OCI-LY3 (cell line): Measurements from ENCODE around the gene INTS3.

ENCODE experiments used
- H2AFZ ChIP-seq: fragments of 200-600, 300-600 bp; shearing (Covaris generic); 2 replicates; pipeline ENCODE4 v1.6.0; 2014; ENCODE audit warnings: antibody characterized with exemption, low read depth, low read length
- H3K27ac ChIP-seq: fragments of 200-600, 300-600 bp; sonication (generic); 2 replicates; pipeline ENCODE4 v1.5.1; 2014; ENCODE audit warnings: mild to moderate bottlenecking, low read length, moderate library complexity, mixed read lengths
- H3K27me3 ChIP-seq: fragments of 200-600, 300-600 bp; sonication (generic); 2 replicates; pipeline ENCODE4 v1.6.1; 2014; ENCODE audit warnings: low read depth, low read length, mixed read lengths
- H3K36me3 ChIP-seq: fragments of 200-600, 300-600 bp; sonication (generic); replicated peaks from 2 replicates; pipeline ENCODE3; 2014; ENCODE audit warnings: low read depth, low read length, mixed read lengths
- H3K4me1 ChIP-seq: fragments of 300-600, 200-600 bp; sonication (generic); 2 replicates; pipeline ENCODE4 v1.6.1; 2014; ENCODE audit warnings: low read length, mixed read lengths
- H3K4me2 ChIP-seq: fragments of 200-600, 300-600 bp; sonication (generic); 2 replicates; pipeline ENCODE4 v1.6.1; 2014; ENCODE audit warnings: low read length, mixed read lengths
- H3K4me3 ChIP-seq: fragments of 300-600, 200-600 bp; sonication (generic); 2 replicates; pipeline ENCODE4 v1.5.1; 2014; ENCODE audit warnings: antibody characterized with exemption, mild to moderate bottlenecking, low read length, moderate library complexity
- H3K79me2 ChIP-seq: fragments of 300-600, 200-600 bp; shearing (Covaris generic); 2 replicates; pipeline ENCODE4 v1.6.1; 2014; ENCODE audit warnings: mild to moderate bottlenecking, low read length, mixed read lengths
- H3K9ac ChIP-seq: fragments of 300-600, 200-600 bp; shearing (Covaris generic); 2 replicates; pipeline ENCODE4 v1.6.0; 2014; ENCODE audit warnings: mild to moderate bottlenecking, low read length, moderate library complexity
- H3K9me3 ChIP-seq: fragments of 200-600, 300-600 bp; shearing (Covaris generic); 2 replicates; pipeline ENCODE4 v1.6.1; 2014; ENCODE audit warnings: low read length, mixed read lengths; ENCODE audit not compliant: insufficient read depth
- H4K20me1 ChIP-seq: fragments of 200-600, 300-600 bp; sonication (generic); 2 replicates; pipeline ENCODE4 v1.6.1; 2016; ENCODE audit warnings: low read length, mixed read lengths; ENCODE audit not compliant: insufficient read depth
- CTCF ChIP-seq: fragments of 200-600, 300-600 bp; sonication (generic); IDR thresholded peaks from 2 replicates; pipeline ENCODE4 v1.5.1; 2014; ENCODE audit warnings: antibody characterized with exemption, low read length, low read depth
- EZH2phosphoT487 ChIP-seq: fragments of 200-600 bp; shearing (Covaris generic); IDR thresholded peaks from 2 replicates; pipeline ENCODE4 v1.6.1; 2018; ENCODE audit warnings: antibody characterized with exemption, mixed run types, low read depth

The INTS3 gene

GRCh38 chr1:153693466-153693865 is 34.4 kb upstream of the INTS3 start:
- Histone ChIP-seq H3K79me2 (no peaks in the 10 kb centered on the region), H3K36me3 (no peaks in the 10 kb centered on the region), H3K4me1 (no peaks in the 10 kb centered on the region), H3K4me3 (no peak overlapping the region), H2AFZ (no peak overlapping the region), H3K4me2 (no peak overlapping the region), H3K27ac (no peak overlapping the region), H3K27me3 (no peaks in the 10 kb centered on the region), H4K20me1 (no peaks in the 10 kb centered on the region), H3K9ac (no peak overlapping the region), H3K9me3 (no peaks in the 10 kb centered on the region)
- no peak for TF ChIP-seq EZH2phosphoT487
- TF ChIP-seq CTCF = no peak

GRCh38 chr1:153696741-153697140 is 31.1 kb upstream of the INTS3 start:
- H3K4me2 ChIP-seq = no peak overlapping the region
- TF ChIP-seq CTCF (no peak), EZH2phosphoT487 (no peak)
- no peak overlapping the region for H3K4me3 ChIP-seq

DNA sequence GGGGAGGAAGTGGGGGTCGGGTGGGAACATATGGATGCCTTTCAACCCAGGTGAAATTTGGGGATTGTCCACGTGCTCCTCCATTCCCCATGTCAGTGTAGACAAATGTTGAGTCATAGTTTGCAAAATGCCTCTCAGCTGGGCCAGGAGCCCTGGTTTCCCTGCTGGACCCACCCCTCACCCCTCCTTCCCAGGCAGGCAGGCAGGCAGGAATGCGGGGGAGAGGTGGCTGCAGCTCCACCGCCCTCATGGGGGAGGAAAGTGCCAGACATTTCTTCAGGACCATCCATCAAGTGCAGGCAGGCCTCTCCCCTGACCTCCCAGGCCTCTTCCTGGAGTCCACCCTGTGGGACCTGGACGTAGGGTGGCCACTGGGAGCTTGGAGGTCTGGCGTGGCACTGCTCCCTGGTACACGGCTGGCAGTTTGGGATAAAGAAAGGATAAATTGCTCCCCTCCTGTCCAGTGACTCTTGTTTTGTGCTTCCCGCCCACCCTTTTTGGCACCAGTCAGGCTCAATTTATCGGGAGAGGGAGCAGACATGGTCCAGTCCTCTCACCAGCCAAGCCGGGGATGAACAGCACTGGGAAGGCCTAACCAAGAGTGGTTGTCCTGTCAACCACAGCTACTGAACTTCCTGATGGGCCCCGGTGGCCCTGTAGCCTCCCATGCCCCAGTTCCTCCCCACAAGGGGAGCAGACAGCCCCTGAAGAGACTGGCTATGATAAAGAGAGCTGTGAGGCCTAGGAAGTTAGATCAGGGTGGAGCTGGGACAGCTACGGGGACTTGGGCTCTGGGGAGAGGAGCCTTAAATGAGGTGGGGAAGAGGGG is 30.4 kb upstream of the INTS3 start:
- H2AFZ ChIP-seq = no peak overlapping the region; the same call in 1 of the 2 replicates
- H3K4me1 ChIP-seq = no peaks in the 10 kb centered on the region
- H4K20me1 ChIP-seq = no peaks in the 10 kb centered on the region
- H3K36me3 ChIP-seq = no peaks in the 10 kb centered on the region
- H3K9me3 ChIP-seq = no peaks in the 10 kb centered on the region
- no peak overlapping the region for H3K27ac ChIP-seq
- no peaks in the 10 kb centered on the region for H3K27me3 ChIP-seq
- no peak overlapping the region for H3K4me2 ChIP-seq
- TF ChIP-seq EZH2phosphoT487 (no peak), CTCF (no peak)
- no peak overlapping the region for H3K9ac ChIP-seq
- no peaks in the 10 kb centered on the region for H3K79me2 ChIP-seq
- no peak overlapping the region for H3K4me3 ChIP-seq

More at GRCh38 chr1:153696741-153697140, 31.1 kb upstream of the INTS3 start:
- Histone ChIP-seq H3K36me3 (no peaks in the 10 kb centered on the region), H3K9me3 (no peaks in the 10 kb centered on the region), H3K79me2 (no peaks in the 10 kb centered on the region), H4K20me1 (no peaks in the 10 kb centered on the region), H3K9ac (no peak overlapping the region), H2AFZ (no peak overlapping the region), H3K27ac (no peak overlapping the region), H3K27me3 (no peaks in the 10 kb centered on the region), H3K4me1 (no peaks in the 10 kb centered on the region)

GRCh38 chr1:153698020-153698922 is 29.6 kb upstream of the INTS3 start:
- TF ChIP-seq EZH2phosphoT487 (no peak), CTCF (no peak)
- H4K20me1 ChIP-seq = no peaks in the 10 kb centered on the region
- H3K79me2 ChIP-seq = no peaks in the 10 kb centered on the region
- H3K27ac ChIP-seq = no peak overlapping the region
- no peaks in the 10 kb centered on the region for H3K9me3 ChIP-seq
- H3K4me3 ChIP-seq = no peak overlapping the region
- H3K4me1 ChIP-seq = no peaks in the 10 kb centered on the region
- no peak overlapping the region for H3K4me2 ChIP-seq
- H3K9ac ChIP-seq = no peak overlapping the region
- H3K27me3 ChIP-seq = no peaks in the 10 kb centered on the region
- H2AFZ ChIP-seq = no peak overlapping the region
- no peaks in the 10 kb centered on the region for H3K36me3 ChIP-seq
